ENCODE measurements around the gene PROP1. TPM values are rescaled to one million over a fixed set of nuclear protein-coding genes. Genes with fewer than 3 reads are reported as not detected.

Gene PROP1
- total RNA-seq, 1 experiment from 2014 or later, result not detected

DNA sequence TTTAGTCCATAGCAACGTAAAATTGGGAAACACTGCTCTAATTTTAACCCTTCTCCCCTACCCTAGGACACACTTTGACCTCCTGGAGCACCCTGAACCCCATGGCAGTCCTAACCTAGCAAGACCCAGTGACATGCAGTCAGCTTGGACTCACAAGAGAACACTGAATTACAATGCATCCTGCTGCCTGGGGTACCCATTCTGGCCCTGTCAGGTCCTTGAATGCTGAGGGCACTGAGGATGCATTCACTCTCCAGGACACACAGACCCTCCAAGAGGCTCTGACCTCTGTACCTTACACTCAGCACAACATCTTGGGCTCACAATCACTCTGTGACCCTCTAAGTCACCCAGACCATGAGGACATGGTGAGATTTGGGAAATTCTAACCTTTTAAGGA, 1.8 kb upstream of the PROP1 start:
- TF ChIP-seq, protein P1, sequence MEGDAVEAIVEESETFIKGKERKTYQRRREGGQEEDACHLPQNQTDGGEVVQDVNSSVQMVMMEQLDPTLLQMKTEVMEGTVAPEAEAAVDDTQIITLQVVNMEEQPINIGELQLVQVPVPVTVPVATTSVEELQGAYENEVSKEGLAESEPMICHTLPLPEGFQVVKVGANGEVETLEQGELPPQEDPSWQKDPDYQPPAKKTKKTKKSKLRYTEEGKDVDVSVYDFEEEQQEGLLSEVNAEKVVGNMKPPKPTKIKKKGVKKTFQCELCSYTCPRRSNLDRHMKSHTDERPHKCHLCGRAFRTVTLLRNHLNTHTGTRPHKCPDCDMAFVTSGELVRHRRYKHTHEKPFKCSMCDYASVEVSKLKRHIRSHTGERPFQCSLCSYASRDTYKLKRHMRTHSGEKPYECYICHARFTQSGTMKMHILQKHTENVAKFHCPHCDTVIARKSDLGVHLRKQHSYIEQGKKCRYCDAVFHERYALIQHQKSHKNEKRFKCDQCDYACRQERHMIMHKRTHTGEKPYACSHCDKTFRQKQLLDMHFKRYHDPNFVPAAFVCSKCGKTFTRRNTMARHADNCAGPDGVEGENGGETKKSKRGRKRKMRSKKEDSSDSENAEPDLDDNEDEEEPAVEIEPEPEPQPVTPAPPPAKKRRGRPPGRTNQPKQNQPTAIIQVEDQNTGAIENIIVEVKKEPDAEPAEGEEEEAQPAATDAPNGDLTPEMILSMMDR (IDR thresholded peaks at IDR 0.05; ENCODE audit: unreplicated experiment), result no peak
- DNase-seq, result no peak
- Mint-ChIP-seq H3K27me3 (ENCODE audit: unreplicated experiment) (peaks cover 5% of the 10 kb centered on the region), H3K36me3 (ENCODE audit: insufficient read depth, unreplicated experiment) (no peaks in the 10 kb centered on the region), H3K4me1 (ENCODE audit: low read depth, unreplicated experiment) (no peaks in the 10 kb centered on the region), H3K4me3 (ENCODE audit: low read depth, unreplicated experiment) (no peak overlapping the region), H3K9me3 (ENCODE audit: low read depth, unreplicated experiment) (no peaks in the 10 kb centered on the region), H3K27ac (ENCODE audit: unreplicated experiment) (no peak overlapping the region)
- no TSS peak for BruUV-seq (replicated peaks)
- CTCF ChIA-PET, result no interaction called here
- intact Hi-C loops (cut with micrococcal nuclease; ENCODE audit: unreplicated experiment), result no loop called here

DNA sequence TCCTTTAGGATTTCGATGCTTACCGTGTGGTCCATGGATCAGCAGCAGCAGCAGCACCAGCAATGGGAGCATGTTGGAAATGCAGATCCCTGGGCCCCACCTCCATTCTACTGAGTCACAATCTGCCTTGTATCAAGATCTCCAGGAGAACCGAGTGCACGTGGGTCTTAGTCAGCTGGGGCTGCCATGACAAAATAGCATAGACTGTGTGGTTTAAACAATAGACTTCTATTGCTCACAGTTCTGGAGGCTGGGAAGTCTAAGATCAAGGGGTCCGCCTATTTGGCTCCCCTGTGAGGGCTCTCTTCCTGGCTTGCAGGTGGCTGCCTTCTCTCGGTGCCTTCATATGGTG, 1.3 kb upstream of the PROP1 start:
- Mint-ChIP-seq H3K27ac (ENCODE audit: unreplicated experiment) (no peak overlapping the region), H3K36me3 (ENCODE audit: insufficient read depth, unreplicated experiment) (no peaks in the 10 kb centered on the region), H3K27me3 (ENCODE audit: unreplicated experiment) (peaks cover 10% of the 10 kb centered on the region), H3K9me3 (ENCODE audit: low read depth, unreplicated experiment) (no peaks in the 10 kb centered on the region), H3K4me1 (ENCODE audit: low read depth, unreplicated experiment) (no peaks in the 10 kb centered on the region), H3K4me3 (ENCODE audit: low read depth, unreplicated experiment) (no peak overlapping the region)
- no TSS peak for BruUV-seq (replicated peaks)
- CTCF ChIA-PET, result no interaction called here
- TF ChIP-seq, protein P1 (IDR thresholded peaks at IDR 0.05; ENCODE audit: unreplicated experiment), result no peak
- DNase-seq, result no peak
- intact Hi-C loops (cut with micrococcal nuclease; ENCODE audit: unreplicated experiment), result no loop called here

DNA sequence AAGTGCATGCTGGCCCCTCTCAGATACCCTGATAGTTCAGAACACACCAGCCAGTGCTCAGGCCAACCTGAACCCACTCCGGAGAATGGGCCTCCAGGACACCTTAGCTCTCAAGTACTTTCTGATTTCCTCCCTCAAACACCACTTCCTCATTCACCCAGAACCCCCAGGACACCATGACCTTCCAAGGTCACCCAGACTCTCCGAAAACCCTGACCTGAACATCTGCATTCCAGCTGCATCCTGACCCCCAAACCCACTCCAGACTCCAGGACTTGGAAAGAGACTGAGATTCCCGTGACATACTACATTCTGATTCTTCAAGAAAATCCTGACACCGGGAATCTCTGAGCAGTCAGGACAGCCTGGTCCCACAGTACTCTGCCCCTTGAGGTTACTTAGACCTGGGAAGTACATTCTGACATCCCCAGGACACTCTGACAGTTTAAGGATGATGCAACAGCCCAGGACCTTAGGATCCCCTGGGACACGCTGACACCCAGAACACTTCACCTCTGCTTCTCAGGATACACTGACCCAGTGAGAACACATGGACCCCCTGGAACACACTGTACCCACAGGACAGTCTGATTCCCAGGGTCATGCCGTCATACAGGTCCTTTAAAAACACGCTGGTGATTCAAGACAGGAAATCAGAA, 747 bp upstream of the PROP1 start:
- no peaks in the 10 kb centered on the region for H3K36me3 Mint-ChIP-seq (ENCODE audit: insufficient read depth, unreplicated experiment)
- H3K4me1 Mint-ChIP-seq (ENCODE audit: low read depth, unreplicated experiment), result no peaks in the 10 kb centered on the region
- no peak for DNase-seq
- H3K27ac Mint-ChIP-seq (ENCODE audit: unreplicated experiment), result no peak overlapping the region
- peaks cover 15% of the 10 kb centered on the region for H3K27me3 Mint-ChIP-seq (ENCODE audit: unreplicated experiment)
- H3K4me3 Mint-ChIP-seq (ENCODE audit: low read depth, unreplicated experiment), result no peak overlapping the region
- no TSS peak for BruUV-seq (replicated peaks)
- intact Hi-C loops (cut with micrococcal nuclease; ENCODE audit: unreplicated experiment), result no loop called here
- TF ChIP-seq, protein P1 (IDR thresholded peaks at IDR 0.05; ENCODE audit: unreplicated experiment), result no peak
- CTCF ChIA-PET, result no interaction called here
- H3K9me3 Mint-ChIP-seq (ENCODE audit: low read depth, unreplicated experiment), result no peaks in the 10 kb centered on the region

DNA sequence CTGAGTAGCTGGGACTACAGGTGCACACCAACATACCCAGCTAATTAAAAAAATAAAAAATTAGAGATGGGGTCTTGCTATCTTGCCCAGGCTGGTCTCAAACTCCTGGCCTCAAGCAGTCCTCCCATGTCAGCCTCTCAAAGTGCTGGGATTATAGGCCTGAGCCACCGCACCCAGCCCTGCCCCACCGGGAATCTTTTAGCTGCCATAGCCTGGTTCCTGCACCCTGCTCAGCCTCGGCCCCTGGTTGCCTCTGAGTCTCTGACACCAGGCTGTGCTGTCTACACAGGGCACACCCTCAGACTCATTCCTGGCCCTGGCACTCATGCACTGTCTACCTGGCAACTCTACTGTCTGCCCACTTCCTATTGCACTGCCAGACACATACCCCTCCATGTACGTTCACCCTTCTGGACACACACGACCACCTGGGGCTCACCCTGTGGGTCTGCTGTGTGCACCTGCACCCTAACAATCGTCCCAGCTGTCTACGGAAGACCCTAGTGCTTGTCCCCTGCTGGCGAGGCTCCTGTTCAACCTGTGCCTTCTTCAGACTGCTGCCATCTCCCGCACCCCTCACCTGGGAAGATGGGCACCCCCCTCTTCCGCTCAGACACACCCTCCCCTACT, 1.4 kb downstream of the PROP1 start:
- Mint-ChIP-seq H3K4me3 (ENCODE audit: low read depth, unreplicated experiment) (no peak overlapping the region), H3K27ac (ENCODE audit: unreplicated experiment) (no peak overlapping the region), H3K9me3 (ENCODE audit: low read depth, unreplicated experiment) (no peaks in the 10 kb centered on the region), H3K4me1 (ENCODE audit: low read depth, unreplicated experiment) (no peaks in the 10 kb centered on the region), H3K27me3 (ENCODE audit: unreplicated experiment) (peaks cover 24% of the 10 kb centered on the region), H3K36me3 (ENCODE audit: insufficient read depth, unreplicated experiment) (no peaks in the 10 kb centered on the region)
- DNase-seq, result no peak
- intact Hi-C loops (cut with micrococcal nuclease; ENCODE audit: unreplicated experiment), result no loop called here
- no TSS peak for BruUV-seq (replicated peaks)
- CTCF ChIA-PET, result no interaction called here
- TF ChIP-seq, protein P1 (IDR thresholded peaks at IDR 0.05; ENCODE audit: unreplicated experiment), result no peak
